GM23248 (cell line): ENCODE data around the gene TIMM23. TPM values are rescaled to one million over a fixed set of nuclear protein-coding genes. Genes with fewer than 3 reads are reported as not detected.
"Not testable (repeated sequence)": the region's sequence is repeated elsewhere in the genome, so short reads cannot be mapped to it uniquely, and the experiment has no call there.

ENCODE experiments used
- DNase-seq: peaks from one replicate; pipeline ENCODE4 v3.0.0-alpha.2; 2015
- H2AFZ ChIP-seq: fragments of 200-600 bp; sonication (generic); 2 replicates; pipeline ENCODE4 v1.6.1; 2016; ENCODE audit warnings: antibody characterized with exemption
- H3F3A ChIP-seq: fragments of 200-600 bp; sonication (generic); 2 replicates; pipeline ENCODE4 v1.6.1; 2016; ENCODE audit warnings: mild to moderate bottlenecking, antibody characterized with exemption, mixed run types; ENCODE audit not compliant: insufficient read depth
- H3K27ac ChIP-seq: fragments of 200-600 bp; sonication (generic); 2 replicates; pipeline ENCODE4 v1.5.1; 2016; ENCODE audit warnings: mild to moderate bottlenecking
- H3K27me3 ChIP-seq: fragments of 200-600 bp; sonication (generic); replicated peaks from 2 replicates; pipeline ENCODE4 v1.6.1; 2016; ENCODE audit warnings: mild to moderate bottlenecking; ENCODE audit not compliant: insufficient read depth
- H3K36me3 ChIP-seq: fragments of 200-600 bp; sonication (generic); 2 replicates; pipeline ENCODE4 v1.6.1; 2016; ENCODE audit warnings: low read depth, mild to moderate bottlenecking
- H3K4me1 ChIP-seq: fragments of 200-600 bp; sonication (generic); 2 replicates; pipeline ENCODE4 v1.6.1; 2016; ENCODE audit warnings: mild to moderate bottlenecking; ENCODE audit not compliant: insufficient read depth
- H3K4me2 ChIP-seq: fragments of 200-600 bp; sonication (generic); one replicate; pipeline ENCODE4 v1.6.1; 2016; ENCODE audit warnings: mild to moderate bottlenecking; ENCODE audit not compliant: unreplicated experiment
- H3K4me3 ChIP-seq: fragments of 200-600 bp; sonication (generic); 2 replicates; pipeline ENCODE4 v1.5.1; 2016; ENCODE audit warnings: mild to moderate bottlenecking
- H3K79me2 ChIP-seq: fragments of 200-600 bp; sonication (generic); 2 replicates; pipeline ENCODE4 v1.6.1; 2016; ENCODE audit warnings: mild to moderate bottlenecking; ENCODE audit not compliant: insufficient read depth
- H3K9ac ChIP-seq: fragments of 200-600 bp; sonication (generic); 2 replicates; pipeline ENCODE4 v1.6.1; 2016; ENCODE audit warnings: mild to moderate bottlenecking
- H3K9me2 ChIP-seq: fragments of 200-600 bp; sonication (generic); 2 replicates; pipeline ENCODE4 v1.6.1; 2016; ENCODE audit warnings: mixed run types, mild to moderate bottlenecking, moderate library complexity; ENCODE audit not compliant: insufficient read depth
- H3K9me3 ChIP-seq: fragments of 200-600 bp; sonication (generic); one replicate; pipeline ENCODE4 v1.6.1; 2017; ENCODE audit warnings: low read depth
- H4K20me1 ChIP-seq: fragments of 200-600 bp; sonication (generic); 2 replicates; pipeline ENCODE4 v1.6.0; 2016; ENCODE audit not compliant: insufficient read depth
- EZH2 ChIP-seq: fragments of 200-600 bp; sonication (generic); IDR thresholded peaks from 2 replicates; pipeline ENCODE4 v1.6.1; 2018; ENCODE audit warnings: antibody characterized with exemption, mild to moderate bottlenecking; ENCODE audit not compliant: insufficient read depth, poor library complexity, severe bottlenecking
- EZH2phosphoT487 ChIP-seq: fragments of 200-600 bp; sonication (generic); IDR thresholded peaks from 2 replicates; pipeline ENCODE4 v1.6.1; 2018; ENCODE audit warnings: antibody characterized with exemption, moderate library complexity, mild to moderate bottlenecking, low read depth; ENCODE audit not compliant: insufficient read depth
- WGBS, 2 experiments: methylation state at CpG; one replicate each; pipeline ENCODE4 v1.1.6; 2015 to 2017; ENCODE audit warnings: low lambda C conversion rate in 2 of 2, low coverage in 1 of 2; ENCODE audit errors: missing lambda C conversion rate in 2 of 2; 5-methylcytosine and 5-hydroxymethylcytosine counted together
- in situ Hi-C: fragments of 300-500 bp; cut with MboI; formaldehyde crosslinking; loops from 2 replicates; pipeline ENCODE4 v1.15.0; 2020
- polyA plus RNA-seq: library from polyadenylated mRNA; unstranded; fragments of >200 nt; fragmentation: Nextera tagmentation; extraction: Ambion mirVana; gene quantifications from 2 replicates; pipeline ENCODE4 v1.2.1, GENCODE V29; 2016
- total RNA-seq: library from RNA; depleted of rRNA; stranded (reverse); fragments of >200 nt; shearing (Covaris generic); gene quantifications from 2 replicates; pipeline ENCODE4 v1.2.3, GENCODE V29; 2014

Gene TIMM23
- total and polyA plus RNA-seq, 2 experiments from 2014 or later = 104 to 145 TPM

DNA sequence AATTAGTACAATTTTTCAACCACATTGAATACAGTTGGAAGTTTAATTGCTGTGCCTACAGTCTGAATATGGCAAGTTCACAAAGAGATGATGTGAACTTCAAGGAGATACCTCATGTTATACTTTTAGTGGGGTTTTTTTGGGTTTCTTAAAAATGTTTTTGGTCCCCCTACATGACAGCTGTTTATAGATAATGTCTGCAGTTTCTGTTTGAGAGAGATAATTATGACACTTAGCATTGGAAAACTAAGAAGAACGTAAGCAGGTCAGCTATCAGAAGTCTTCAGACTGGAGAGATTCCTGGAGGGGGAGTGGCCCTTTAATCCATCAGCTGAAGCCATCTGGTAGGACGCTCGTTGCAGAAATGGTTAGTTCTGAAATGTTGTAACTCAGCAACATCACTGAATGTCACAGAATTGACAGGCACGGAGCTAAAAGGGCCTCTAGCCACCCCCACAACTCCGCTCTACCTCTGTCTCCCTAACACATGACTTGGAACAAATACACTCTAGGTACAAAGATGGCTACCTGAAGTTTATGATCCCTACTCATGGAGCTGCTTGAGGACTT, 29.0 kb downstream of the TIMM23 start:
- H3F3A ChIP-seq = peaks cover 50% of the 10 kb centered on the region
- TF ChIP-seq EZH2phosphoT487 = no peak
- TF ChIP-seq EZH2 = no peak
- no peak overlapping the region for H3K4me3 ChIP-seq
- WGBS, 2 experiments = 50 to 52% methylated on average over 5 of the region's 5 CpGs
- no peaks in the 10 kb centered on the region for H3K27me3 ChIP-seq
- in situ Hi-C loops = no loop called here
- H3K27ac ChIP-seq = no peak overlapping the region
- no peaks in the 10 kb centered on the region for H3K9me3 ChIP-seq
- H2AFZ ChIP-seq = no peak overlapping the region
- peaks cover 23% of the 10 kb centered on the region for H3K4me1 ChIP-seq
- H3K4me2 ChIP-seq = no peak overlapping the region
- H3K36me3 ChIP-seq = peaks cover 38% of the 10 kb centered on the region
- H3K9me2 ChIP-seq = no peaks in the 10 kb centered on the region
- no peak for DNase-seq
- no peaks in the 10 kb centered on the region for H4K20me1 ChIP-seq
- H3K79me2 ChIP-seq = peaks cover 58% of the 10 kb centered on the region
- no peak overlapping the region for H3K9ac ChIP-seq

DNA sequence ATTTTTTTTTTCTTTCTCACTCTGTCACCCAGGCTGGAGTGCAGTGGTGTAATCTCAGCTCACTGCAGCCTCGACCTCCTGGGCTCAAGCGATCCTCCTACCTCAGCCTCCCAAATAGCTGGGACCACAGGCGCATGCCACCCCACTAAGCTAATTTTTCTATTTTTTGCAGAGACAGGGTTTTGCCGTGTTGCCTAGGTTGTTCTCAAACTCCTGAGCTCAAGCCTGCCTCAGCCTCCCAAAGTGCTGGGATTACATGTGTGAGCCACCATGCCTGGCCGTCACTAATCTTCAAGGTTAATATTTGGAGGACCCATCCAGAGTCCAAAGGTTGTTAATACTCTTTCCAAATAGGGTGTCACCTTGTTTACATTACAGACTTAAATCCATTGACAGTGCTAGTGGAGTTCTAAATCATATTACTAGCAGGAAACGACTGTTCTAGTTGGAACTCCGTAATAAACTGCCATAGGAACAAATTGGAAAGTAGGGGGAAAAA, 29.9 kb downstream of the TIMM23 start:
- 90 to 91% methylated on average over 7 of the region's 7 CpGs for WGBS, 2 experiments
- H3K9ac ChIP-seq, H3K4me2 ChIP-seq, H3K4me3 ChIP-seq, H3K9me2 ChIP-seq, DNase-seq, H4K20me1 ChIP-seq, in situ Hi-C loops, H3K27ac ChIP-seq, H3K27me3 ChIP-seq, H3K9me3 ChIP-seq, H2AFZ ChIP-seq: not testable (repeated sequence)
- peaks cover 60% of the 10 kb centered on the region for H3F3A ChIP-seq
- peaks cover 38% of the 10 kb centered on the region for H3K36me3 ChIP-seq
- peaks cover 60% of the 10 kb centered on the region for H3K79me2 ChIP-seq
- H3K4me1 ChIP-seq = peaks cover 32% of the 10 kb centered on the region

DNA sequence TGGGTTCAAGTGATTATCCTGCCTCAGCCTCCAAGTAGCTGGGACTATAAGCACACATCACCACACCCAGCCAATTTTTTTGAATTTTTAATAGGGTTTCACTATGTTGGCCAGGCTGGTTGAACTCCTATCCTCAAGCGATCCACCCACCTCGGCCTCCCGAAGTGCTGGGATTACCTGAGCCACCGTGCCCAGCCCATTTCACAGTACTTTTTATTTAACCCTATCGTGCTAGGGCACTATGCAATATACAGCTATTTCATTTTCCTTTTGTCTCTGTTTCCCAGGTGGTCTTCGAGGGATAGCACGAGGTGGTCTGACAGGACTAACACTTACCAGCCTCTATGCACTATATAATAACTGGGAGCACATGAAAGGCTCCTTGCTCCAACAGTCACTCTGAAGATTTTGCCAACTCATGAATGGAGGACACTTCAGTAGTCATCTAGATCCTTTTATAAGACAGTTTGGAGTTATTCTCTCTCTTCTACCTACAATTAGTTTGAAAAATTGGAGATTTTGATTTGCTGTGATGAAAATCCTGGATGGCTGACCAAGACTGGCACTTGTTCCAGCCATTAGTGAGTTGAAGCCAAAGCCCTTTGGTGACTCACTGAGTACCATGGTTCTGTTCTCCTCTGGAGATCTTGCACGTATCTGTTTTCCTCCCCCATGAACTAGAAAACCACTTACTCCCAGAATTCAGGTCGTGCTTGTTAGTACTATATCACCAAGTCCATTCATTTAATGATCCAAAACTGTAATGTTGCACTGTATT, 30.8 kb downstream of the TIMM23 start:
- Histone ChIP-seq H3K9ac (no peak overlapping the region), H4K20me1 (no peaks in the 10 kb centered on the region), H3K36me3 (peaks cover 44% of the 10 kb centered on the region), H3K27ac (0 out of 2 replicates have a peak overlapping the region, but pooled peaks have one; percentile 3), H3K9me3 (no peaks in the 10 kb centered on the region), H3K27me3 (no peaks in the 10 kb centered on the region), H2AFZ (no peak overlapping the region), H3K4me3 (no peak overlapping the region), H3K79me2 (peaks cover 58% of the 10 kb centered on the region), H3K4me1 (peaks cover 32% of the 10 kb centered on the region), H3K9me2 (no peaks in the 10 kb centered on the region), H3K4me2 (no peak overlapping the region), H3F3A (peaks cover 68% of the 10 kb centered on the region)
- TF ChIP-seq EZH2phosphoT487 = no peak
- no peak for TF ChIP-seq EZH2
- in situ Hi-C loops = no loop called here
- DNase-seq = peak; percentile 65
- 68 to 74% methylated on average over 9 of the region's 9 CpGs for WGBS, 2 experiments

DNA sequence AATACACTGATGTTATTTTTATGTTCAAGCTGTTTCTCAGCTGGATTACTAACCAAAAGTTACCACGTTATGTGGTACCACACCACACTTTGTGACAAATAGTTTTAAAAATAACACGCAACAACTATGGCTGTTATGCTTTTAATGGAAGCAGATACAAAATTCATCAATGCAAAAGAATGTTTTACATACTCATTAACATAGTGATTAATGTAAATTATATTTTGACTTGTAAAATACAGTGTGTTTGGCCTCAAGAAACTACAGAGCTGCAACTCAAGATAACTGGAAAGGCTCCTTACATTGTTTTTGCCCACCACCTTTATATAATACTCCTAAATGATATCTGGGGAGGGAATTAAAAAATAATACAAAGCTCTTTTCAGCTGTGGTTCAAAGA, 32.7 kb downstream of the TIMM23 start:
- Histone ChIP-seq H3K4me2 (no peak overlapping the region), H3K4me1 (peaks cover 32% of the 10 kb centered on the region), H3F3A (peaks cover 77% of the 10 kb centered on the region), H3K4me3 (no peak overlapping the region), H2AFZ (no peak overlapping the region), H3K9me2 (no peaks in the 10 kb centered on the region), H3K27ac (peak overlapping the region; percentile 58; the same call in 1 of the 2 replicates), H3K9me3 (no peaks in the 10 kb centered on the region), H3K36me3 (peaks cover 55% of the 10 kb centered on the region), H3K79me2 (peaks cover 71% of the 10 kb centered on the region), H4K20me1 (no peaks in the 10 kb centered on the region), H3K9ac (no peak overlapping the region), H3K27me3 (no peaks in the 10 kb centered on the region)
- WGBS, 2 experiments = 75 to 84% methylated on average over 2 of the region's 2 CpGs
- no peak for DNase-seq
- TF ChIP-seq EZH2 (no peak), EZH2phosphoT487 (no peak)
- in situ Hi-C loops = no loop called here
